Osteocyte (in vitro differentiated cells): ENCODE results near the gene FURIN. TPM values are rescaled to one million over a fixed set of nuclear protein-coding genes. Genes with fewer than 3 reads are reported as not detected.
"Not testable (repeated sequence)": the region's sequence is repeated elsewhere in the genome, so short reads cannot be mapped to it uniquely, and the experiment has no call there.

ENCODE experiments used
- DNase-seq: peaks from one replicate; pipeline ENCODE4 v3.0.0; 2021; ENCODE audit warnings: mixed read lengths; ENCODE audit not compliant: unreplicated experiment; ENCODE audit errors: extremely low spot score
- H3K27ac Mint-ChIP-seq: one replicate; pipeline ENCODE4 v1.8.0; 2021; ENCODE audit warnings: mild to moderate bottlenecking, mixed read lengths; ENCODE audit not compliant: unreplicated experiment
- H3K27me3 Mint-ChIP-seq: one replicate; pipeline ENCODE4 v1.8.0; 2021; ENCODE audit warnings: mixed read lengths; ENCODE audit not compliant: unreplicated experiment
- H3K36me3 Mint-ChIP-seq: one replicate; pipeline ENCODE4 v1.8.0; 2021; ENCODE audit warnings: mixed read lengths; ENCODE audit not compliant: unreplicated experiment
- H3K4me1 Mint-ChIP-seq: one replicate; pipeline ENCODE4 v1.8.0; 2021; ENCODE audit warnings: mixed read lengths; ENCODE audit not compliant: unreplicated experiment
- H3K4me3 Mint-ChIP-seq: one replicate; pipeline ENCODE4 v1.8.0; 2021; ENCODE audit warnings: mild to moderate bottlenecking, moderate library complexity, mixed read lengths; ENCODE audit not compliant: unreplicated experiment
- H3K9me3 Mint-ChIP-seq: one replicate; pipeline ENCODE4 v1.8.0; 2021; ENCODE audit warnings: mixed read lengths; ENCODE audit not compliant: unreplicated experiment
- CTCF ChIP-seq: fragments of 200-600 bp; sonication (generic); IDR thresholded peaks from 2 replicates; pipeline ENCODE4 v1.5.0; 2021; ENCODE audit warnings: antibody characterized with exemption, mild to moderate bottlenecking, moderate library complexity
- total RNA-seq: library from RNA; stranded (reverse); gene quantifications from 2 replicates; pipeline ENCODE4 v1.2.1, GENCODE V29; 2021

The FURIN gene
- total RNA-seq, 1 donor from 2014 or later = 96.2 TPM

- DNase-seq = no peak
- Mint-ChIP-seq H3K27me3 (no peaks in the 10 kb centered on the region), H3K36me3 (peaks cover 16% of the 10 kb centered on the region), H3K9me3 (no peaks in the 10 kb centered on the region), H3K27ac (no peak overlapping the region), H3K4me1 (peaks cover 7% of the 10 kb centered on the region), H3K4me3 (no peak overlapping the region)
- TF ChIP-seq CTCF = no peak
These were observed 39.6 kb downstream of the FURIN start for GRCh38 chr15:90907838-90908507.

GRCh38 chr15:90909449-90909848 is 41.1 kb downstream of the FURIN start:
- not testable (repeated sequence) for H3K9me3 Mint-ChIP-seq, H3K27me3 Mint-ChIP-seq, H3K4me3 Mint-ChIP-seq, DNase-seq, H3K4me1 Mint-ChIP-seq, H3K27ac Mint-ChIP-seq
- peaks cover 22% of the 10 kb centered on the region for H3K36me3 Mint-ChIP-seq

GRCh38 chr15:90909976-90910375 is 41.6 kb downstream of the FURIN start:
- H3K4me3 Mint-ChIP-seq = no peak overlapping the region
- no peaks in the 10 kb centered on the region for H3K4me1 Mint-ChIP-seq
- TF ChIP-seq CTCF = no peak
- peaks cover 22% of the 10 kb centered on the region for H3K36me3 Mint-ChIP-seq
- no peaks in the 10 kb centered on the region for H3K9me3 Mint-ChIP-seq
- H3K27ac Mint-ChIP-seq = no peak overlapping the region
- no peak for DNase-seq
- no peaks in the 10 kb centered on the region for H3K27me3 Mint-ChIP-seq

- no peak for DNase-seq
- no peak for TF ChIP-seq CTCF
- H3K4me1 Mint-ChIP-seq = no peaks in the 10 kb centered on the region
- H3K27ac Mint-ChIP-seq = no peak overlapping the region
- no peaks in the 10 kb centered on the region for H3K9me3 Mint-ChIP-seq
- H3K36me3 Mint-ChIP-seq = peaks cover 24% of the 10 kb centered on the region
- H3K4me3 Mint-ChIP-seq = no peak overlapping the region
- no peaks in the 10 kb centered on the region for H3K27me3 Mint-ChIP-seq
These were observed 42.3 kb downstream of the FURIN start for GRCh38 chr15:90910441-90911301.

- H3K9me3 Mint-ChIP-seq = no peaks in the 10 kb centered on the region
- no peak for TF ChIP-seq CTCF
- H3K27ac Mint-ChIP-seq = no peak overlapping the region
- no peak overlapping the region for H3K4me3 Mint-ChIP-seq
- no peaks in the 10 kb centered on the region for H3K4me1 Mint-ChIP-seq
- no peaks in the 10 kb centered on the region for H3K27me3 Mint-ChIP-seq
- H3K36me3 Mint-ChIP-seq = peaks cover 24% of the 10 kb centered on the region
- DNase-seq = no peak
These were observed 42.9 kb downstream of the FURIN start for GRCh38 chr15:90911302-90911623.
